D721Med (cell line): ENCODE data around the gene GK2.

Experiments used
- DNase-seq: peaks from one replicate; pipeline ENCODE4 v3.0.0; 2011; ENCODE audit warnings: low spot score; ENCODE audit not compliant: insufficient read length
- FAIRE-seq: peaks from 2 replicates; lab custom pipeline; 2011; peaks lifted over from hg19 to GRCh38; lab: Jason Lieb, UNC
- CTCF ChIP-seq: IDR thresholded peaks from 2 replicates; pipeline ENCODE4 v1.5.1; 2012; ENCODE audit warnings: mild to moderate bottlenecking, control low read depth; ENCODE audit not compliant: insufficient read depth; ENCODE audit errors: missing control alignments

Gene GK2

DNA sequence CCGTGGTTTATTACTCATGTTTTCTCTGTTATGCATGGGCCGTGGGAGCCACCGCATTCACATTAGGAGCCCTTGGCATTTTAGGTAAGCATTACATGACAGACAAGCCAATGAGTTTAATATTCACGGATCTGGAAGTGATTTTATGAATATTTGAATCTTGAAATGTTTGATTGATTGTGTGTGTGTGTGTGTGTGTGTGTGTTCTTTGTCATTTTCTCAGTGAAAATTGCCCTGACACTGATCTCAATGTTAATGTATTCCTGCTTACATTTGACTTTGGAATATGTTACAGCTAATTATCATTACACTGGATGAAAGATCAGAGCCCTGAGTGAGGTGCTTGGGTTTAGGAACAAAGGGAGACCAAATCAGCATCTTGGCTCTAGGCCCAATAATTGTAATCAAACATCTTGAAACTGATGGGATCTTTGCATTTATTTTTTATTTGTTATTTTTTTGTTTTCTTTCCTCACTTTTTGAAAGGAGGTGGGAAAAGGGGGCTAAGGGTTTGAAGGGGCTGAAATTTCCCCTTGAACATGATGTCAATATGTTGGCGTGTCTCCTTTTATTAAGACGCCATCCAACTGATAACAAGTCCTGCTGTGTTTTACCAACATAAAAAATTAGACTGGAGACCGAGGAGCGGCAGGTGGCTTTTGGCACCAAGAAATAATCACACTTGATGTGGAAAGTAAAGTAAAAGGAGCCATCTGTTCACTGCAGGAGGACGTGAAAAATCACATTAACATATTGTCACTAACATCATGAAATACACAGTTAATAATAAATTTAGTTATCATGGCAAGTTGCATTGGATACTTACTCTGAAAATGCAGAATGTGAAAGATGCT lies 5.2 kb upstream of the GK2 start:
- no peak for DNase-seq
- no peak for FAIRE-seq
- no peak for TF ChIP-seq CTCF

DNA sequence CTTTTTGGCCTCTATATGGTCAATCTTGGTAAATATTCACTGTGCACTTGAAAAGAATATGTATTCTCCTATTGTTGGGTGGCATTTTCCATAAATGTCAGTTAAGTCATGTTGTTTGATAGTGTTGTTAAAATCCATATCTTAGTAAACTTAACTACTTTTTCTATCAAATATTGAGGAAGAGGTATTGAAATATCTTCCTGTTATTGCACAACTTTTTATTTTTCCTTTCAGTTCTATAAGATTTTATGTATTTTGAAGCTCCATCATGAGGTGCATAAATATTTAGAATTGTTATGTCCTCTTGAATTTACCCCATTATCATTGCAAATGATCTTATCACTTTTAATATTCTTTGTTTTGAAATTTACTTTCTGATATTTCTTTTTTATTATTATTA lies 3.4 kb downstream of the GK2 start:
- no peak for DNase-seq
- FAIRE-seq, result peak; percentile 6
- no peak for TF ChIP-seq CTCF

DNA sequence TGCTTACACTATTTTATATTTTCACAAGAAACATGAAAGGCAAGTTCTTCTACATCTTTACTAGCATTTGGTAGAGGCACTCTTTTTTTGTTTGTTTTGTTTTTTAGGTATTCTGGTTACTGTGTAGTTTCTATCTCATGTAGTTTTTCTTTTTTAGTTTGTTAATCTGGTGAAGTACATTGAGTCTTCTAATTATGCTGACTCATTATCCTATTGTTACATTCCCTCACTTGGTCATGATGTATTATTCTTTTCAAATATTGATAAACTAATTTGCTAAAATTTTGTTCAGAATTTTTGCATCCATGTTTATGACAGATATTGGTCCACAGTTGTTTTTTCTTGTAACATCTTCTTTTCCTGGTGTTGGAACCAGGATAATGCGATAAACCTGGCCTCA lies 4.7 kb downstream of the GK2 start:
- no peak for TF ChIP-seq CTCF
- DNase-seq, result no peak
- no peak for FAIRE-seq

GRCh38 chr4:79402332-79402851 lies 5.6 kb downstream of the GK2 start:
- no peak for TF ChIP-seq CTCF
- DNase-seq (no peak), FAIRE-seq (peak; percentile 16)

DNA sequence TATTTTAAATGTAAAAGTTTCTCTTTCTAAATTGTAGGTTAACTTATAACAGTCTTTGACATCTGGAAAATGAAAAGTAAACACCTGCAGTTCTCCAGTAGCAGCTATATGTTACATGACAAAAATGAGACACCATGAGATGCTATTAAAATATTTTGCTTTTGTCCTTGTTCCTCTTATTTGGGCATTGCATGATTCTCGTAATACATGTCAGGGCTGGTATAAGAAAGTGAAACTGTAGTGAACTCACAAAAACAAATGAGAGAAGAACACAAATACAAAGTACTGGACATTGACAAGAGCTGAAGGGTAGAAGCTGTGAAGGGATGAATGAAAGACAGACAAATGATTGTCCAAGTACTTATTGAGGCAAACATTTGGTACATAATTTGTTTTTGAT lies 9.0 kb downstream of the GK2 start:
- no peak for TF ChIP-seq CTCF
- FAIRE-seq (no peak), DNase-seq (no peak)

- TF ChIP-seq CTCF, result no peak
- FAIRE-seq, result no peak
- no peak for DNase-seq
These were observed 10.1 kb downstream of the GK2 start for GRCh38 chr4:79397951-79398350.

GRCh38 chr4:79396794-79397193 lies 11.2 kb downstream of the GK2 start:
- DNase-seq (no peak), FAIRE-seq (no peak)

More at GRCh38 chr4:79396794-79397193, 11.2 kb downstream of the GK2 start:
- no peak for TF ChIP-seq CTCF
